KOPT-K1 (cell line): Measurements from ENCODE around the gene HPS4.
"Not testable (repeated sequence)": the region's sequence is repeated elsewhere in the genome, so short reads cannot be mapped to it uniquely, and the experiment has no call there.

Source experiments
- H3K27ac ChIP-seq: fragments of 200-600 bp; sonication (generic); 2 replicates; pipeline ENCODE4 v1.5.1; 2016; ENCODE audit warnings: antibody characterized with exemption, mild to moderate bottlenecking, low read depth, low read length; ENCODE audit not compliant: poor library complexity, severe bottlenecking
- H3K36me3 ChIP-seq: fragments of 200-600 bp; sonication (generic); 2 replicates; pipeline ENCODE4 v1.5.1; 2017; ENCODE audit warnings: antibody characterized with exemption, mild to moderate bottlenecking, low read length, moderate library complexity; ENCODE audit not compliant: insufficient read depth
- H3K9me3 ChIP-seq: fragments of 200-600 bp; sonication (generic); 2 replicates; pipeline ENCODE4 v1.5.1; 2017; ENCODE audit warnings: antibody characterized with exemption, low read length, mild to moderate bottlenecking; ENCODE audit not compliant: insufficient read depth, poor library complexity, severe bottlenecking

HPS4 gene

DNA sequence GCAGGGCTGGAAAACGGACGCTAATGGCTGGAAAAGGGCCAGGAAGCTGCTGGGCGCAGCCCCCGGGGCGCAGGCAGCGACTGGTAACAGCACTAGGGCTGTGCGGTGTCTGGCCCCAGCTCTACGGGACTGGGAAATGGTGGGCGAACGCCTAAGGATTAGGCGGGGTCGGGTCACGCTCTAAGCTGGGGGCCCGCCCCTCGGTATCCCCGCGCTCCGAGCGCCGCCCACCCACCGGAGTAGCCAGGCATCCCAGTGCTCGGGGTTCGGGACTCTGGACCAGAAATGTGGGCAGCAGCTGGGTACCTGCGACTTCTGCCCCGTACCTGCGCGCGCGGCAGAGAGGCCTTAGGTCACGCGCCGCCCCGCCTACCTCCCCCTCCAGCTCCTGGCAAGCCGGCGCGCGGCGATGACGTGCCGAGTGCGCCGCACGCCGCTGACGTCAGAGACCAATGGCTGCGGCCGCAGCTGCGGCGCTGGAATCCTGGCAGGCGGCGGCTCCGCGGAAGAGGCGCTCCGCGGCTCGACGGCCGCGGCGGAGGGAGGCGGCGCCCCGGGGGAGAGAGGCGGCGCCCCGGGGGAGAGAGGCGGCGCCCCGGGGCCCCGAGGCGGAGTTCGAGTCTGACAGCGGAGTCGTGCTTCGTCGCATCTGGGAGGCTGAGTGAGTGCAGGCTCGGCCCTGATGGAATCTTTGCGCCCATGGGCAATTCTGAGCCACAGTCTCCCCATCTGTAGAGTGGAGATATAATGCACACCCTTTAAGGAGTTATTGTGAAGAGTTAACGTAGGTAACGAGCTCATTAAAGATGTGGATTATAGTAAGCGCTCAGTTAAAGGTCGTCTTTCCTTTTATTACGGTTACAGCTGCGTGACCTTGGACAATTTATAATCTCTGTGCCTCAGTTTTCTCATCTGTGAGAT is at the start of gene HPS4, which contains the start of gene SRRD:
TSS of gene HPS4 (minus strand) at position 345 of the 921 bp plus-strand sequence. CDS start 2,021 bp downstream, outside the sequence.
TSS of gene SRRD (plus strand) at position 439 of the 921 bp plus-strand sequence. CDS start at position 453, 14 bp downstream.
- peaks cover 30% of the 10 kb centered on the region for H3K36me3 ChIP-seq
- H3K9me3 ChIP-seq = no peaks in the 10 kb centered on the region
- peak within 1 kb of the TSS; percentile 92 for H3K27ac ChIP-seq

DNA sequence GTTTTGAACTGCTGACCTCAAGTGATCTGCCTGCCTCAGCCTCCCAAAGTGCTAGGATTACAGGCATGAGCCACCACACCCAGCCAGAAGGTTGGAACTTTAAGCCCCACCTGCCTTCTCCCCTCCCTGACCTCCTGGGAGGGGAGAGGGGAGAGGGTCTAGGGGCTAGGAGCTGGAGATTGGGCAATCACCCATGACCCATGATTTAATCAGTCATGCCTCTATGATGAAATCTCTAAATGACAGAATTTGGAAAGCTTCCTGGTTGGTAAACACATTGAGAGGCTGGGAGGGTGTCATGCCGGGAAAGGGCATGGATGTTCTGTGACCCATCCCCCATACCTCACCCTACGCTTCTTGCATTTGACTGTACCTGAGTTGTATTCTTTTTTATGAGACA is 45.8 kb upstream of the HPS4 start:
- no peaks in the 10 kb centered on the region for H3K9me3 ChIP-seq
- peaks cover 98% of the 10 kb centered on the region for H3K36me3 ChIP-seq
- H3K27ac ChIP-seq = no peak overlapping the region

DNA sequence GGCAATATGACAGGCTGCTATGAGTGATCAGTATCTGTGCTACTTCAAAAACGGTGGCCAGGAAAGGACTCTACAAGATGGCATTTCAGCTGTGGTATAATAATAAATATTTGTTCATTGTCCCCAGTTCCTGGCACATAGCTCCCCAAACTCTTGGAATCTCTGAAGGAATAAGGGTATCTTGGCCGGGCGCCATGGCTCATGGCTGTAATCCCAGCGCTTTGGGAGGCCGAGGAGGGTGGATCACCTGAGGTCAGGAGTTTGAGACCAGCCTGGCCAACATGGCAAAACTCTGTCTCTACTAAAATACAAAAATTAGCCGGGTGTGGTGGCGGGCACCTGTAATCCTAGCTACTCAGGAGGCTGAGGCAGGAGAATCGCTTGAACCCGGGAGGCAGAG is 44.9 kb upstream of the HPS4 start:
- H3K36me3 ChIP-seq = peaks cover 100% of the 10 kb centered on the region
- H3K27ac ChIP-seq, H3K9me3 ChIP-seq: not testable (repeated sequence)

DNA sequence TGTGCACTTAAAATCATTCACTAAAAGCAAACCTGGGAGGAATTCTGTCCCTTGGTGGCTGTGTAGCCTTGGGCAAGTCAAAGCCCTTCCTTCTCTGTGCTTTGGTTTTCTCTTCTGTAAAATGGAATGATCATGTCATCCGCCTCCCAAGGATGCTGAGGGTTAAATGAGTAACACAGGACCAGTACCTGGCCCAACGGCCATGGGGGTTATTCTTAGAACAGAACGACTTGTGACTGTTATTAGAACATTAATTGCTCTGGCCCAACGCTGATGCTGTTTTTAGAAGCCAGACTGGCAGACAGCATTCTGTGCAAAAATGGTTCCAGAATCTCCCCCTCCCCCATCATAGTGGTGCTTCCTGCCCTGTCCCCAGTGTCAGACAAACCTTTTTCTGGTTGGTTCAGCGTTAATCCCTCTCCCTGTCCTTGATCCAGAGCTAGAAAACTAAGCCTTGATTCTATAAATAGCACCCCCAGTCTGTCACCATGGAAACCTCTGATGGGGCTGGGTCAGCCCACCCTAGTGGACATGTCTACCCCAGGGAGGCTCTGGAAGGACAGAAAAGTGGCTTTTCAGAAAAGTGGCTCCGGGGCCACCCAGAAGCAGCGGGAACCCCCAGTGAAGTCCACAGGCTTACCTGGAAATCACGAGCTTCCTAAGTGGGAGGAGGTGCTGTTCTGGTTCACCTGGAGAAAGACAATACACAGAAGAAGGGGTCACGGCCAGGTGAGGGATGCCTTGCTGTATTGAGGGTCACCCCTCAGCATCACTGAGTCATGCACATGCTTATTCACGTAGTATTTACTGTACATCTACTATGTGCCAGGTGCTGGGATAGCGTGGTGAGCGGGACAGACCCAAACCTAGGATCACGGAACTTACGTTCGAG is 44.2 kb upstream of the HPS4 start:
- Histone ChIP-seq H3K9me3 (no peaks in the 10 kb centered on the region), H3K27ac (no peak overlapping the region), H3K36me3 (peaks cover 93% of the 10 kb centered on the region)

DNA sequence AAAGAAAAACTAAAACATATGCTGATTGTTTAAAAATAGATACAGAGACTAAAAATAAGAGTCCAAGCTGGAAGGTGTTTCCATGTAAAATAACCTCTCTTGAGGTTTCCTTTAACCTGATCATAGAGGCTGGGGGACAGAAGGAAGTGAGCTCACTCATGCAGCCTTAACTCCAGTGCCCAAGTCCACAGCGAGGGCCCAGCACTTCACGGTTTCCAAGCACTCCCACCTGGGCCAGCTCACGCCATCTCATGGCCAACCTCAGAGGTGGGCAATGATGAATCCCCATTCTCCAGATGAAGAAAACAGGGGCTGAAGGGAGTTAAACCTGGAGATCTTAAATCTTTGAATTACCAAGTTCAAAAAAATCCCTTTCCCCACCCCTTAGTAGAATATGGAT is 43.6 kb upstream of the HPS4 start:
- H3K36me3 ChIP-seq = peaks cover 93% of the 10 kb centered on the region
- no peaks in the 10 kb centered on the region for H3K9me3 ChIP-seq
- no peak overlapping the region for H3K27ac ChIP-seq

DNA sequence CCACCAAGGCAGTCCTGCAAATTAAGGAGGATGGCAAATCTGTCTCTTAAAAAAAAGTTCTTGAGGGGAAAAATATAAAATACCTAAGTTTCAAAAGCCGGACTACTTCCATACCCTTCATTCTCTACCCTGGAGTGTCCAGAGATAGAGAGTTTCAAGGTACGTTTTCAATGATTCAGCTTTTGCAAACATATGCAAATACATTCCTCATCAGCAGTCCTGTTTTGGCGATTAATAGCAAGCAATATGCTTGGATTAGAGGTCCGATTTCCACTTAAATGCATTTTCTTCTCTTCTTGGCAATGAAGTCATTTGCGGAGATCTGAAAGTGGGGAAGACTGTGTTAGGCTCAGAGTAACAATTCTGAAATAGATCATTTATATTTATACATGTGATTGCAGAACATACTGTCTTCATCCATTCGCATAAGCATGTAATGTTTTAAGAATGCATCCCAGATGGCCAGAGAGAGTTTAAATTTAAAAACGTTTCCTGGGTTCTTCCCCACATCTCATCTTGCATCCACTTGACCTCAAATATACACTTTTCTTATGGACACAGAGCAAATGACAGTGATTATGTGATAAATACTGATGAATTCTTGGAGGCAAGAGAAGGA is 42.5 kb upstream of the HPS4 start:
- Histone ChIP-seq H3K27ac (no peak overlapping the region), H3K36me3 (peaks cover 84% of the 10 kb centered on the region), H3K9me3 (no peaks in the 10 kb centered on the region)

DNA sequence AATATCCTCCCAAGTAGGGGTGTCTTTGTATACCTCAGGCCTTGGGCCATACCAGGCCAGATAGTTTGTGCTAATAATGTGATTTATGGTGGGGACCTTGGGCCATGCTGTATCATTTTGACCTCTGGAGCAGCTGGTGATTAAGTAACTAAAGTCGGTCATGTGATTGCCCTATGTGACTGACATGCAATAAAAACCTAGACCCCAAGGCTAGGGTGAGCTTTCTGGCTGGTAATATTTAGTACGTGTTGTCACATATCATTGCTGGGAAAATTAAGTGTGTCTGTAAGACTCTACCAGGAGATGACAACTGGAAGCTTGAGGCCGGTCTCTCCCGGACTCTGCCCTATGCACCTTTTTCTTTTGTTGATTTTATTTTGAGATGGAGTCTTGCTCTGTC is 41.3 kb upstream of the HPS4 start:
- H3K27ac ChIP-seq = no peak overlapping the region
- H3K36me3 ChIP-seq = peaks cover 72% of the 10 kb centered on the region
- no peaks in the 10 kb centered on the region for H3K9me3 ChIP-seq

DNA sequence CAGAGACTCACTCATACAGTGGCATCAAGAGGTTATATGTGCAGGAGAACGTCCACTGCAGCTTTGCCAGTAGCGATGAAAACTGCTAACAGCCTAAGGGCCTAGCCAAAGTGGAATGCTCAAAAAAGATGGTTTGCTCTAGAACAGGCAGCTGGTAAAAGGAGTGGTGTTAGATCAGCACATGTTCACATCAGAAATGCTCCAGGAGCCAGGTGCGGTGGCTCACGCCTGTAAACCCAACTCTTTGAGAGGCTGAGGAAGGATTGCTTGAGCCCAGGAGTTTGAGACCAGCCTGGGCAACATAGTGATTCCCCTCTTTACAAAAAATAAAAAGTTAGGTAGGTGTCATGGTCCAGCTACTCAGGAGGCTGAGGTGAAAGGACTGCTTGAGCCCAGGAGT is 39.0 kb upstream of the HPS4 start:
- Histone ChIP-seq H3K9me3 (no peaks in the 10 kb centered on the region), H3K27ac (no peak overlapping the region), H3K36me3 (peaks cover 49% of the 10 kb centered on the region)

DNA sequence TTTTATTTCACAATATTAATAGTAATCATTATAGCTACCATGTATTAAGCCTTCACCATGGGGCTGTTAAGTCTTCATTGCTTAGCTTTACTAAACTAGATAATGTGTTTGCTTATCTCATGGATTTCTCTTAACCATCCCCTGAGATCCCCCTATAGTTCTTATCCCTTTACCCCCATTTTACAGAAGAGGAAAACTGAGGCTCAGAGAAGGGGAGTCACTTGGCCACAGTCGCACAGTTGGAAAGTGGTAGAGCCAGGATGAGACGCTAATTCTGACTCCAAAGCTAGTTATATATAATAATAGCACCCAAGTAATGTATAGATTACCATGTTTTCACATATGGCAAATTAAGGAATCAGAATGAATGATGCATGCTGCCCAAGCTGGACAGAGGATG is 38.4 kb upstream of the HPS4 start:
- no peaks in the 10 kb centered on the region for H3K9me3 ChIP-seq
- peaks cover 43% of the 10 kb centered on the region for H3K36me3 ChIP-seq
- H3K27ac ChIP-seq = no peak overlapping the region

DNA sequence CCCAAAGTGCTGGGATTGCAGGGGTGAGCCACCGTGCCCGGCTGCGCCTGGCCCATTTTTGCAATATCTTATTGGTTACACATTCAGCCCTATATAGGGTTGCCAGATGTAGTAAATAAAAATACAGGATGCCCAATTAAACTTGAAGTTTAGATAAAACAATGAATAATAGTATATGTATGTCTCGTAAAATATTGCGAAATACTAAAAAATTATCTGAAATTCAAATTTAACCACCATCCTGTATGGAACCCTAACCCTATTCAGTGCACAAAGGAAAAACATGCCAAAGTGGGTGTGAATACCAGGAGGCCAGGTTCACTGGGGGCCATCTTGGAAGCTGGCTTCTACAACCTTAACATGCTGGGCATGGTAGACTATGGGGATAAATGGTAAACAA is 33.8 kb upstream of the HPS4 start:
- no peak overlapping the region for H3K27ac ChIP-seq
- H3K9me3 ChIP-seq = no peaks in the 10 kb centered on the region
- H3K36me3 ChIP-seq = 0 out of 2 replicates have a peak, but pooled peaks cover 4% of the 10 kb centered on the region

DNA sequence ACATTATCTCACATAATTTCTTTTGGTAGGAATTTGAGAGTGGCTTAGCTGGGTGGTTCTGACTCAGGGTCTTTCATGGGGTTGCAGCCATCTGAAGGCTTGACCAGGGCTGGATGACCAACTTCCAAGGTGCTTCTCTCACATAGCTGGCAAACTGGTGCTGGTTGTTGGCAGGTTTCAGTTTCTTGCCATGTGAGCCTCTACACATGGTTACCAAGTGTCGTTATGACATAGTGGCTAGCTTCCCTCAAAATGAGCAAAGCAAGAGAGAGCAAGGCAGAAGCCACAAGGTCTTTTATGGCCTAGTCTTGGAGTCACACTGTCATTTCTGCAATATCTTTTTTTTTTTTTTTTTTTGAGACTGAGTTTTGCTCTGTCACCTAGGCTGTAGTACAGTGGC is 32.9 kb upstream of the HPS4 start:
- H3K9me3 ChIP-seq = no peaks in the 10 kb centered on the region
- no peaks in the 10 kb centered on the region for H3K36me3 ChIP-seq
- no peak overlapping the region for H3K27ac ChIP-seq

DNA sequence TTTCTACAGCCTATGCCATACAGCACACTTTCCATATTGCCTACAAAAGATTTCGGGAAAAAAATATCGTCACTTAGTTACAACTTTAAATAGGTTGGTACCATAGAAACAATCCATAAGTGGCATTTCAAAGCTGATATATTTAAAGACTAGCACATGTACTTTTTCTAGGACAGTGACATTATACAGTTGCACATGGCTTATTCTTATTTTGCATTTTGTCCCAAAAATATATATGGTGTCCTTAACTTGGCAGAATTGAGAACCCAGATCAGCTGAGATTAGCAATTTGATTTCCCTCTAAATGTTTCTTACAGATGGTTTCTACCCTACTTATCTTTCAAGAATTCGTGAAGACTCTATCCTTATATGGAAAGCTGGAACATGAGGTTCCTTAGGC is 32.3 kb upstream of the HPS4 start:
- H3K27ac ChIP-seq = no peak overlapping the region
- 0 out of 2 replicates have a peak, but pooled peaks cover under 1% of the 10 kb centered on the region for H3K36me3 ChIP-seq
- no peaks in the 10 kb centered on the region for H3K9me3 ChIP-seq

DNA sequence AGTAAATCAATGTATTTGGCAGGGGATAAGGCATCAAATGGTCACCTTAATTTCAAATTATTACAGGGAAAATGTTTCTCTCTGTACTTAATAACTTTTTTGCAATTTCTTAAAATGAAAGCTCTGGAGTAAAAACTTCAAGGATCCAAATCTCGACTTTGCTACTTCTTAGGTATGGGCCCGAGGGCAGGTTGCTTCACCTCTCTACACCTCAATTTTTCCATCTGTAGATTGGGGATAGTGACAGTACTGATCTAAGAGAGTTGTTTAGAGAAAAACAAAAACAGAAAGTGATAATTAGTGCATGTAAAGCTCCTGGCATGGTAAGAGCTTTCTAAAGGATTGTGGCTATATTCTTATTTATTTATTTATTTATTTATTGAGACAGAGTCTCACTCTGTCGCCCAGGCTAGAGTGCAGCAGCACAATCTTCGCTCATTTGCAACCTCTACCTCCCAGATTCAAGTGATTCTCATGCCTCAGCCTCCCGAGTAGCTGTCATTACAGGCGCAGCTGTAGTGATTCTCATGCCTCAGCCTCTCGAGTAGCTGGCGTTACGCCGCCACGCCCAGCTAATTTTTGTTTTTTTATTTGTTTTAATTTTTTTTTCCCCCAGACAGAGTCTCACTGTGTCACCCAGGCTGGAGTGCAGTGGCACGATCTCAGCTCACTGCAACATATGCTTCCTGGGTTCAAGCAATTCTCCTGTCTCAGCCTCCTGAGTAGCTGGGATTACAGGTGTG is 31.0 kb upstream of the HPS4 start:
- Histone ChIP-seq H3K9me3 (no peaks in the 10 kb centered on the region), H3K36me3 (peaks cover 14% of the 10 kb centered on the region), H3K27ac (no peak overlapping the region)

DNA sequence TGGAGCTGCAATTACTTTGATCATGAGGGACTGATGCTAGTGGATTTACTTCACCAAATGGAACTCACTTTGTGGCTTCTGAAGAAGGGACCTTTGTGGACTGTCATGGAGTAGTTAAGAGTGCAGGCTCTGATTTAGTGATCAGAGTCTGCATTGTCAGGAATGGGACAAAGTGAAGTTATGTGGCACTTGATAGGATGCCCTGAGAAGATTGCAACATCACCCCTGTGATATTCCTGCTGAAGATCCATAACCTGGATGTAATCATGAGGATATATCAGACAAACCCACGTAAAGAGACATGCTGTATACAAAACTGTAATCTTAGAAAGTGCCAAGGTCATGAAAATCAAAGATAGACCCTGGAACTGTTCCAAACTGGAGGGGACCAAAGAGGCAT is 30.3 kb upstream of the HPS4 start:
- Histone ChIP-seq H3K9me3 (no peaks in the 10 kb centered on the region), H3K36me3 (peaks cover 22% of the 10 kb centered on the region), H3K27ac (no peak overlapping the region)
